Measurements from ENCODE around the gene IFITM5. TPM values are rescaled to one million over a fixed set of nuclear protein-coding genes. Genes with fewer than 3 reads are reported as not detected.

Gene IFITM5
- not detected in 2 replicates for total RNA-seq

GRCh38 chr11:299081-299891, at the start of gene IFITM5:
IFITM5 (minus strand) TSS chr11:299526; CDS start chr11:299490, 36 bp downstream.

GRCh38 chr11:313787-314553, 14.6 kb upstream of the IFITM5 start, which contains the start of gene IFITM1:
IFITM1 (plus strand) TSS chr11:314040; CDS start chr11:314171, 131 bp downstream.

GRCh38 chr11:307766-308708, 8.7 kb upstream of the IFITM5 start, which contains the start of gene IFITM2:
IFITM2 (plus strand) TSS chr11:307816; CDS start chr11:308193, 377 bp downstream.

GRCh38 chr11:288478-289397, 10.6 kb downstream of the IFITM5 start, which contains the start of gene PGGHG:
PGGHG (plus strand) TSS chr11:289126; CDS start chr11:289817, 691 bp downstream.

GRCh38 chr11:278001-278951, 21.1 kb downstream of the IFITM5 start, which contains the start of gene NLRP6:
NLRP6 (plus strand) TSS chr11:278407; CDS start chr11:278570, 163 bp downstream.

Other genes starting within 250 kb of the IFITM5 start
- not detected in 2 replicates for gene SCGB1C1, start 106.4 kb downstream of the IFITM5 start, total RNA-seq
- 50.9 and 52.7 TPM in 2 replicates for gene BET1L, start 92.1 kb downstream of the IFITM5 start, total RNA-seq
- 73.5 and 136 TPM in 2 replicates for gene RIC8A, start 91.8 kb downstream of the IFITM5 start, total RNA-seq
- 5.5 and 16.6 TPM in 2 replicates for gene SIRT3, start 63.2 kb downstream of the IFITM5 start, total RNA-seq
- 115 and 132 TPM in 2 replicates for gene PSMD13, start 62.5 kb downstream of the IFITM5 start, total RNA-seq
- gene NLRP6, start 21.1 kb downstream of the IFITM5 start, total RNA-seq: not detected in 2 replicates
- 16.7 and 34.8 TPM in 2 replicates for gene PGGHG, start 10.4 kb downstream of the IFITM5 start, total RNA-seq
- gene IFITM2, start 8.3 kb upstream of the IFITM5 start, total RNA-seq: 478 and 666 TPM in 2 replicates
- gene IFITM1, start 14.5 kb upstream of the IFITM5 start, total RNA-seq: 203 and 427 TPM in 2 replicates
- 802 and 859 TPM in 2 replicates for gene IFITM3, start 21.3 kb upstream of the IFITM5 start, total RNA-seq
- 2.3 and 7.1 TPM in 2 replicates for gene B4GALNT4, start 70.0 kb upstream of the IFITM5 start, total RNA-seq
- gene PKP3, start 94.7 kb upstream of the IFITM5 start, total RNA-seq: 0.54 and 3.2 TPM in 2 replicates
- 42.4 and 43.0 TPM in 2 replicates for gene SIGIRR, start 115.5 kb upstream of the IFITM5 start, total RNA-seq
- gene ANO9, start 142.5 kb upstream of the IFITM5 start, total RNA-seq: not detected in 2 replicates
- 36.3 and 40.8 TPM in 2 replicates for gene PTDSS2, start 150.8 kb upstream of the IFITM5 start, total RNA-seq
- gene RNH1, start 207.7 kb upstream of the IFITM5 start, total RNA-seq: 451 and 498 TPM in 2 replicates
- 46.4 and 67.1 TPM in 2 replicates for gene HRAS, start 236.1 kb upstream of the IFITM5 start, total RNA-seq
- gene LRRC56, start 238.0 kb upstream of the IFITM5 start, total RNA-seq: 0.16 and 1.3 TPM in 2 replicates